Fibroblast of skin of left quadriceps (primary cell): Measurements from ENCODE around the gene ZBED1.
"Not testable (repeated sequence)": the region's sequence is repeated elsewhere in the genome, so short reads cannot be mapped to it uniquely, and the experiment has no call there.

ENCODE experiments used
- DNase-seq, 2 experiments: peaks; one replicate each; pipeline ENCODE4 v3.0.0-alpha.2; 2013; ENCODE audit warnings: low read depth in 2 of 2

Gene ZBED1

GRCh38 chrX:2456091-2456490 lies 44.7 kb downstream of the ZBED1 start:
- not testable (repeated sequence) for DNase-seq

GRCh38 chrX:2454620-2455019 lies 46.2 kb downstream of the ZBED1 start:
- DNase-seq = not testable (repeated sequence)

DNA sequence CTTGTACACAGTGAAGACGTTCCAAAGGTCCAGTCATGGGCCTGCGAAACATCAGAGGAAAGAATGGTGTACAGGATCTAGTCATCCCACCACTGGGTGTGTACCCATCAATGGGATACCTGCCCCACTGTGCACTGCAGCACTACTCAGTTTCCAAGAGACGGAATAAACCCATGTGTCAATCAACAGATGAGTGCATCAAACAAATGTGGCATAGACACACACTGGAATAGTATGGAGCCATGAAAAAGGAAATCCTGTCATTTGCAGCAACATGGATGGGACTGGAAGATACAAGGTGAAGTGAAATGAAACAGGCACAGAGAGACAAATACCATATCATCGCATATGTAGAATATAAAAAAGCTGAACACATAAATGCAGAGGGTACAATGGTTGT lies 48.0 kb downstream of the ZBED1 start:
- no peak for DNase-seq

GRCh38 chrX:2452317-2452784 lies 48.4 kb downstream of the ZBED1 start:
- DNase-seq = no peak

DNA sequence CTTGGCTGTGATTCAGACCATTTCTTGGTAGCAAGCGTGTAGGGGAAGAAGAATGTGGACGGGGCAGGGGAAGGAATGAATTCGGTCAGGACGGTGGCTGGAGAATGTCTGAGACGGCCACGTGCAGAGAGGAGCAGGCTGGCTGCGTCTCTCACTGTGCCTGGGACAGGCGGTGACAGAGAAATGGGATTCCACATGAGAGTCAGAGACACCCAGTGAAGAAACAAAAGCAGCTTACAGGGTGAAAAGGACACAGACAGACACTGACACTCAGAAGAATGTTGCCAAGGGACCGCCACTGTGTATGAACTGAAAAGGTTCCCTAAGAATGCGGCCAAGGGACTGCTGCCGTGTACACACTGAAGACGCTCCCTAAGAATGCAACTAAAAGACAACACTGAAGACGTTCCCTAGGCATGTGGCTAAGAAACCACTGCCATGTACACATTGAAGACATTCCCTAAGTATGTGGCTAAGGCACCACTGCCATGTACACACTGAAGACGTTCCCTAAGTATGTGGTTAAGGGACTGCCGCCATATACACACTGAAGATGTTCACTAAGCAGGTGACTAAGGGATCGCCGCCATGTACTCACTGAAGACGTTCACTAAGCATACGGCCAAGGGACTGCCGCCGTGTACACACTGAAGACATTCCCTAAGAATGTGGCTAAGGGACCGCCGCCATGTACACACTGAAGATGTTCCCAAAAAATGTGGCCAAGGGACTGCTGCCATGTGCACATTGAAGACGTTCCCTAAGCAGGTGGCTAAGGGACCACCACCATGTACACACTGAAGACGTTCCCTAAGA lies 49.1 kb downstream of the ZBED1 start:
- peak; percentile 11 to 18 for DNase-seq

GRCh38 chrX:2450681-2451080 lies 50.1 kb downstream of the ZBED1 start:
- no peak for DNase-seq

DNA sequence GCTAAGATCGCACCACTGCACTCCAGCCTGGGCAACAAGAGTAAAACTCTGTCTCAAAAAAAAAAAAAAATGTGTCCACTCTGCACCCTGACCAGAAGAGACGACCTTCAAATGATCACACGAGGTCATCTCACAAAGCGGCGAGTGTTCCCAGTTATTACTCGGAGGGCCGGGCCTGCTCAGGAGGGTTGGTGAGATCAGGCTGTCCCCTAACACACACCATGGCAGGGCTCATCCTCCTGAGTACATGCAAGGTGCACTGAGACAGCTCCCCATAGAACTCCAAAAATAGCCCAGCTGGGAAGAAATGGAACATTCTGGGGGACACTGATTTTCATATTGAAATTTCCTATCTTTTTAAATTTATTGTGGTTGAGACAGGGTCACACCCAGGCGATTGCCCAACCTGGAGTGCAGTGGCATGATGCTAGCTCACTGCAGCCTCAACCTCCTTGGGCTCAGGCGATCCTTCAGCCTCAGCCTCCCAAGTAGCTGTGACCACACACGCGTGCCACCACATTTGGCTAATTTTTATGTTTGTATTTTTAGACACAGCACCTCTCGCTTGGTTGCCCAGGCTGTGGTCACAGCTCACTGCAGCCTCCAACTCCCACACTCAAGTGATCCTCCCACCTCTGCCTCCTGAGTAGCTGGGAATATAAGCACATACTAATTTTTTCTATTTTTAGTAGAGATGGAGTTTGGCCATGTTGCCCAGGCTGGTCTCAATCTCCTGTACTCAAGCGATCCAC lies 51.5 kb downstream of the ZBED1 start:
- no peak for DNase-seq

DNA sequence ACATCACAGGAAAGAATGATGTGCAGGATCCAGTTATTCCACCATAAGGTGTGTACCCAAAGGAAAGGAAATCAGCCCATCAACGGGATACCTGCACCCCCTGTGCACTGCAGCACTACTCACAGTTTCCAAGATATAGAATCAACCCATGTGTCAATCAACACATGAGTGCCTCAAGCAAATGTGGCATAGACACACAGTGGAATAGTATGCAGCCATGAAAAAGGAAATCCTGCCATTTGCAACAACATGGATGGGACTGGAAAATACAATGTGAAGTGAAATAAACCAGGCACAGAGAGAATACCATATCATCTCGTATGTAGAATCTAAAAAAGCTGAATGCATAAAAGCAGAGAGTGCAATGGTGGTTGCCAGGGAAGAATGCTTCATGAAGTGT lies 53.3 kb downstream of the ZBED1 start:
- DNase-seq = no peak

DNA sequence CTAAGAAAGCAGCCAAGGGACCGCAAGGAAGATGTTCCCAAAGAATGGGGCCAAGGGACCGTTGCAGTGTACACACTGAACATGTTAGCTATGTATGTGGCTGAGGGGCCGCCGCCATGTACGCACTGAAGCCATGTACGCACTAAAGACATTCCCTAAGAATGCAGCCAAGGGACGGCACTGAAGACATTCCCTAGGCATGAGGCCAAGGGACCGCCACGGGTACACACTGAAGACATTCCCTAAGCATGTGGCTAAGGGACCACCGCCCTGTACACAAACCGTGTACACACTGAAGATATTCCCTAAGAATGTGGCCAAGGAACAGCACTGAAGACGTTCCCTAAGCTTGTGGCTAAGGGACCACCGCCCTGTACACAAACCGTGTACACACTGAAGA lies 54.0 kb downstream of the ZBED1 start:
- DNase-seq = no peak

DNA sequence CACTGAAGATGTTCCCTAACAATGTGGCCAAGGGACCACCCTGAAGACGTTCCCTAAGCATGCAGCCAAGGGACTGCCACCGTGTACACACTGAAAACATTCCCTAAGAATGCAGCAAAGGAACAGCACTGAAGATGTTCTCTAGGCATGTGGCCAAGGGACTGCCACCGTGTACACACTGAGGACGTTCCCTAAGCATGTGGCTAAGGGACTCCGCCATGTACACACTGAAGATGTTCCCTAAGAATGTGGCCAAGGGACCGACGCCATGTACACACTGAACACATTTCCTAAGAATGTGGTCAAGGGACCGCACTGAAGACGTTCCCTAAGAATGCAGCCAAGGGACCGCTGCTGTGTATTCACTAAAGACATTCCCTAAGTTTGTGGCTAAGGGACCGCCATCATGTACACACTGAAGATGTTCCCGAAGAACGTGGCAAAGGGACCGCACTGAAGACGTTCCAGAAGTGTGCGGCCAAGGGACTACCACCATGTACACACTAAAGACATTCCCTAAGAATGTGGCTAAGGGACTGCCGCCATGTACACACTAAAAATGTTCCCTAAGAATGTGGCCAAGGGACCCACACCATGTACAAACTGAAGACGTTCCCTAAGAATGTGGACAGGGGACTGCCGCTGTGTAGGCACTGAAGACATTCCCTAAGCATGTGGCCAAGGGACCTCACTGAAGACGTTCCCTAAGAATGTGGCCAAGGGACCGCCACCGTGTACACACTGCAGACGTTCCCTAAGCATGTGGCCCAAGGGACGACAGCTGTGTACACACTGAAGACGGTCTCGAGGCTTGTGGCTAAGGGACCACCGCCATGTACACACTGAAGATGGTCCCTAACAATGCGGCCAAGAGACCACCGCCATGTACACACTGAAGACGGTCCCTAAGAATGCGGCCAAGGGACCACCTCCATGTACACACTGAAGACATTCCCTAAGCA lies 54.8 kb downstream of the ZBED1 start:
- no peak for DNase-seq

DNA sequence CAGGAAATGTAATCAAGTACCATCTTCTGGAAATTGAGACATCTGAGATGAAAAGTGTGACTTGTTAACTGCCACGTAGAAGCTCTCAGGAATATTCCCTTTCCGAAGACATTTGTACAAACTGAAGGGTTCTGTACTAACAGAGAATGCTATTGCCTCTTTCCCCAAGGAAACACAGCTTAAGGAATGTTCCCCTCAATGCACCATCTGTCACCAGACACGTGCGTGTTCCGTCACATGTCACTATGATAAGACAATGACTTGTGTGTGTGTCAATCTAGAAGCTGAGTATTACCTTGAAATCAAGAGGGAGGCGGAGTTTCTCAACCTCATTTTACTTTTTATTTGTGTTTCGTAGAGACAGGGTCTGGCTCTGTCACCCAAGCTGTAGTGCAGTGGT lies 58.1 kb downstream of the ZBED1 start:
- no peak for DNase-seq

GRCh38 chrX:2441466-2441865 lies 59.3 kb downstream of the ZBED1 start:
- DNase-seq = no peak

GRCh38 chrX:2439613-2440012 lies 61.2 kb downstream of the ZBED1 start:
- no peak for DNase-seq
